GM19467 (cell line): ENCODE results near the gene PIEZO1.
"Not testable (repeated sequence)": the region's sequence is repeated elsewhere in the genome, so short reads cannot be mapped to it uniquely, and the experiment has no call there.

Experiments
- ATAC-seq: cut with Tn5 transposase; IDR thresholded peaks from one replicate; pipeline ENCODE4 v1.9.1; 2021; ENCODE audit warnings: mild to moderate bottlenecking, moderate library complexity; ENCODE audit not compliant: unreplicated experiment

PIEZO1 gene

DNA sequence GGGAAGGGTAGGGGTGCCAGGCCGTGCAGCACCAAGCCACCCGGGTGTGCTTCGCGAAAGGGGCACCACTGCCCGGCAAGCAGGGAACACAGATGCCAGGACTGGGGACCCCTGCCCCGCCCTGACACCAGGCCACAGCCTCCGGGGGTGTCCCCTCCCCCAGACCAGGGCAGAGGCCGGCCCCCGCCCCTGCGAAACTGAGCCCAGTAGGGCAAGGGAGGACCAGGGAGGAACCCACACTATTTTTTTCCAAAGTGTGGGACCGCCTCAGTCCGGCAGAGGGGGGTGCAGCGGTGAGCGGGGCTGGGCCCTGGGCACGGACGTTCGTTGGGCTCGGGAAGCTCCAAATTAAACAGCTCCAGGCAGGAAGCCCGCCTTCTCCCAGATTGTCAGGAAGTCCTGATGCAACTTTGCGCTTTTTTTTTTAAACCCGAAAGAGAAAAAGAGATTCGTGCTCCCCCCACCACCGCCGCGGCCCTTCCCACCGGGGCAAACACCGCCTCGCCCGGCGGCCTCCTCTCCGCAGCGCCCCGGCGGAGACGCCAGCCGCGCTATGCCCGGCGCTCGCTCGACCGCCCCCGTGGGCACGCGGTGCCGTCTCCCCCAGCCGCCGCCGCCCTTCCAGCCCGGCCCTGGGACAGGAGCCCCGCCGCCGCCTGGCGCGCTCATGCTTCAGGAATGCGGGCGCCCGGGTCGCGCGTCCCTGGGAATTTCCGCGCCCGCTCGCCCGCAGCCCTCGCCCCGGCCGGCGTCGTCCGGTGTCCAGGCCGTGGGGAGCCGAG, 755 bp downstream of the PIEZO1 start:
- ATAC-seq: no peak

DNA sequence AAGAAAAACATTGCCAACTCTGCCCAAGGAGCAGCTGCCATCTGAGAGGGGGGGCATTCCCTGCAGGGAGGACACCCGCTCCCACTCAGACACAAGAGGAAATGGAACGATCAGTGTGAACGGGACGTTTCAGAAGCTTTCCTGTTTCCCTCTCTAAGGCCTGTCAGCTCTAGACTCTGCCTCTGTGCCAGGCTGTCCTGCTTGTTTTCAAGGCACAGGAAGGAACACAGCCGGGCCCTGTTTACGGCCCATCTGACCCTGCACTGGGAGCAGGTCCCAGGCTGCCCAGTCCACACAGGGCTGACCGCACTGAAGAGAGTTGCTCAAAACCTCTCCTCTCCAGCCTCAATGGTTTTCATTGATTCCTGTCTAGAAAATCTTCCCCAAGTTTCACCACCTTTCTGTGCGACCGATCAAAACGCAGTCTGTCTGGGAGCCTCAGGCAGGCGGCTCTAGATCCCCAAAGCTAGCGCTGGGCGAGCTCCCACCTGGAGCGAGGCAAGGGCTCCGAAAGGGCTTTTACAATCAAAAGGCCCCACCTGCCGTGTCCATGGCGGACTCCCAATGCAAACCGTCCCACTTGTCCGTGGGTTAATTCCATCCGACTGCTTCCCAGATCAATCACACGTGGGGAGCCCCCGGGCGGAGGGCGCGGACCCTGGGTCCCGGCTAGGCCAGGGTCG, 1.5 kb downstream of the PIEZO1 start:
- no peak for ATAC-seq

DNA sequence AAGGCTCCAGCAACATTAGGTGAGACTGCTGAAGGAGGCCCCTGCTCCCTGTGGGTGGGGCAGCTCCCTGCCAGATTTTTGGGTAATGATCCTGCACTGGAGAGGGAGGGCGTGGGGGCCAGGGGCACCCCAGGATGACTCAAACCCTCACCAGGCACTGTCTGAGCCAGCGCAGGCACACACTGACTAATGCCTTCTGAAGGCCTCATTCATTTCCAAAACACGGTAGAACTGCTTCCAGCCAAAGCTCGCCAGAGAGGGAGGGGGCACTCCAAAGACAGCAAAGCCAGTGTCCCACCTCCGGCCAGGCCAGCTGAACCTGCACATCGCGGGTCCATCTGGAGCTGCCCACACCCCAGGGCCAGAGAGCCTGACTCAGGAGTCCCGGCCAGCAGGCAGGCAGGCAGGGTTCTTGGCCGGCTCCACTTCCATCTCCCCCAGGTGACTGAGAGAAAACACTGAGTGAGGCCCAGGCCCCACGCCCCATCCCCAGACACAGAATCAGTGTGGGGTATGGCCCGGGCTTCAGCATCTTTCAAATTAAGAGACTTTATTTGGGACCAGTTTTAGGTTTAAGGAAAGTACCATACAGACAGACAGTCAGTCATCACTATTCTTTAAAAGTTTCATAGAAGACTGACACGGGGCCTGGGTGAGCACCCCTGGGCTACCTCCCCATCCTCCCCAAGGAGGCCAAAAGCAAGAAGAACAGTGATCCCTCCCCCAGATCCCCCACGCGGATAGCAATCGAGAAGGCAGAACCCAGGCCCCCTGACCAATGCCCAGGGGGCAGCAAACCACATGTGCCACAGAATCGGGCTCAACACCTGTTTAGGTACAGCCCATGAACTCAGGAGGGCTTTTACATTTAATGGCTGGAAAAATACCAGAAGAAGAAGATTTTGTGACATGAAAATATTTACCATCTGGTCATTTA, 2.3 kb downstream of the PIEZO1 start:
- ATAC-seq: no peak

GRCh38 chr16:88781140-88782077, 3.6 kb downstream of the PIEZO1 start:
- no peak for ATAC-seq

- no peak for ATAC-seq
Observed at GRCh38 chr16:88780142-88781062, 4.6 kb downstream of the PIEZO1 start.

DNA sequence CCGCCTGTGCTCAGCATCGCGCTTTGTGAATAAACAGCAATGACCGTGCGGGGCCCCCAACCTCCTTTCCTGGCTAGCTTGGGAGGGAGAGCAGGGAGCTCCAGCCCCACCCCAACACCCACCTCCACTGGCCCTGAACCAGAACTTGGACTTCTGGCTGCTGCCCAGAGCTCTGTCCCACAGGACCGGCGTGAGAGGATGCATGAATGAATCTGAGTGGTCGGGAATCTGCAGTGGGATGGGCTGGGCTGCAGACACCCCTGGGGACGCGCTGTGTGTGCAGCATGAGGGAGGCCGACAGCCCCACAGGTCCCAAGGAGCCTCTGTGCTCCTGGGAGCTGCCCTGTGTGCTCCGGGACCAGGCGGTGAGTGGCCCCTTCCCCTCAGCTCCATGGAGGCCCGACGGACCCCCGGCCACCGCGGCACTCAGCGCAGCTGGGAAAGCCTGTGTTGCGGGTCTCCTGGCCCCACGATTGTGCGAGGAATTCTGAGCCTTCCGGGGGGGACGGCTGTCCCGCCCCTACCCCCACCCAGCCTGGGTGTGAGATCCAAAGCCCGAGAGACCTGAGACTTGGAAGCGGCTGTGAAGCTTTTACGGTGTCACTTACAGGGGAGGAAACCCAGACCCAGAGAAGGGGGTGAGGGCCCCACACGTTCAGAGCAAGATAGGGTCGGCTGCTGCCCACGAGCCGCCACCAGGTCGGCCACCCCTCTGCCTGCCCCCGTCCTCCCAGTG, 5.4 kb downstream of the PIEZO1 start:
- no peak for ATAC-seq

DNA sequence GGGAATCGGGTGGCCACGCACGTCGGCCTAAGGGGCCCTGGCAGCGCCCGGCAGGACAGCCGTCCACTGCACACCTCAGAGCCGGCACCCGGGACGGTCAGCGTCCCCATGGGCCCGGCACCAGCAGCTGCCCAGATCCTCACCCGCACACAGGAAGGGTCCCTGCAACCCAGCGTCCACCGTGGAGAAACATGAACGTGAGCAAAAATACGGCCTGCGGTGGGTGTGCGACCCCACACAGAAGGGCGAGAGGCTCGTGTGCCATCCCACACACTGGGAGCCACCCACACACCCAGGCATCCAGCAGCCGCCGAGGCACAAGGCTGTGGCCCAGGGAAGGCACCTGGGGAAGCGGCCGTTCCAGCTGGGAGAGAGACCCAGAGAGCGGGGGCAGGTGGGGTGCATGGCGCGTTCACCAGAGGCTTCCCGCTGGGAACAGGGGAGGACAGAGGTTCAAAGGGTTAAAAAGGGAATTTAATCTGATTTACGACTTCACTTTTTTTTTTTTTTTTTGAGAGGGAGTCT, 6.4 kb downstream of the PIEZO1 start:
- no peak for ATAC-seq

DNA sequence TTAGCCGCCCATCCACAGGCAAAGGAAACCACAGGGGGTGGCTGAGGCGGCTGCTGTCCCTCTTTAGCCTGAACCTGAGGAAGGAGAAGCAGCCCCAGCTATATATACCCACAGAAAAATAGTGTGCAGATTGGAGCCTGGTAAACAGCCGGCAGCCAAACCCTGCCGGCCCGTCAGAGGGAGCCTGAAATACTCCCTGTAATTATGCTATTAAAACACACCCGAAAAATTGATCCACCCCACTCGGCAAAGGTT, 6.8 kb downstream of the PIEZO1 start:
- ATAC-seq: no peak

- no peak for ATAC-seq
Observed at GRCh38 chr16:88777471-88778270, 7.3 kb downstream of the PIEZO1 start.

DNA sequence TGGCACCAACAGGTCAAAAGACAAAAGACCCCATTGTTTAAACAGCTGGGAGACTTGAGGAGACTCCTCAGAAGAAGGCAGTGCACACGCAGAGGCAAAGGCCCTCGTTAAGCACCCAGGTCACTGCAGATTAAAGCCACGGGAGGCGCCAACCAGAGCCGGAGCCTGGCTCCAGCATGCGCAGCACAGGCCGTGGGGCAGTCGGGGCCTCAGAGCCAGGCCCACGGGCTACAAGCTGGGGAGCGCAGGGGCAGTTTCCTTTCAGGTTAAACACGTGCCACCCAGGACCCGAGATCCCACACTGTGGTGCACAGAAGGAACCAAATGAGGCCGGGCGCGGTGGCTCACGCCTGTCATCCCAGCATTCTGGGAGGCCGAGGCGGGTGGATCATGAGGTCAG, 9.2 kb downstream of the PIEZO1 start:
- no peak for ATAC-seq

DNA sequence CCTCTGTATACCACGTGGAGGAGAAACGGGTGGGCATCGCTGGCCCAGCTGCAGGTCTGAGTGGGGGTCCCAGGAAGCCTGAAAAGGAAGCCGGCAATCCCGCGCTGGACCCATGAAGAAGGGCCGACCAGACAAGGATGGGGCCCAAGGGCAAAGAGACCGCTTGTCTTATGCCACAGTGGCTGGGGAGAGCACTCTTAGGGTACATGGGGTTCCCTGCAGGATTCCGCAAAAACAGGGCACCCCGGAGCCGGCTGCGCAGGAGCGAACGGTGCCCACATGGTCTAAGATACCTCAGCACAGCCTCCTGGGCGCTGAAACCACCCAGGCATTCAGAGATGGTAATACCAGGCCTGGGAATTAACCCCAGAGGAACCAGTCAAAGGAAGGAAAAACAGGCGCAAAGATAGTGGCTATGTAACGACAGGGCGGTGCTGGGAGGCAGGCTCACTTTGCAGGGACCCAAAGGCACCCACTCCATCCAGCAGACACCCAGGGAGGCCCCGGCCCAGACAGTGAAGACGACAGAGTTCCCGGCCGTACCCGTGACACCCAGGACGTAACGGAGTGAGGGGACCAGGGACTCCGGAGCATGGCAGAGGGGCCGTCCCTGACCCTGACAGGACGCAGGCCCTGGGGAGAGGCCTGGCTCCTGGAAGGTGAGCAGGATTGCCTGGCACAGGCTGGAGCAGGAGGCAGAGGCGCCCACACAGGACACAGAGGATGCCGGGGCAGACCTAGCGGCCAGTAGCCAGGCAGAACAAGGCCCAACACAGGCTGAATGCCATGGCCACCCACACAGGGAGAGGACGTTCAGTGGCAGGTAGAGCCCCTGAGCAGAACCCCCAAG, 10.3 kb downstream of the PIEZO1 start:
- no peak for ATAC-seq

- ATAC-seq: no peak
Observed at GRCh38 chr16:88773812-88774291, 11.2 kb downstream of the PIEZO1 start.

DNA sequence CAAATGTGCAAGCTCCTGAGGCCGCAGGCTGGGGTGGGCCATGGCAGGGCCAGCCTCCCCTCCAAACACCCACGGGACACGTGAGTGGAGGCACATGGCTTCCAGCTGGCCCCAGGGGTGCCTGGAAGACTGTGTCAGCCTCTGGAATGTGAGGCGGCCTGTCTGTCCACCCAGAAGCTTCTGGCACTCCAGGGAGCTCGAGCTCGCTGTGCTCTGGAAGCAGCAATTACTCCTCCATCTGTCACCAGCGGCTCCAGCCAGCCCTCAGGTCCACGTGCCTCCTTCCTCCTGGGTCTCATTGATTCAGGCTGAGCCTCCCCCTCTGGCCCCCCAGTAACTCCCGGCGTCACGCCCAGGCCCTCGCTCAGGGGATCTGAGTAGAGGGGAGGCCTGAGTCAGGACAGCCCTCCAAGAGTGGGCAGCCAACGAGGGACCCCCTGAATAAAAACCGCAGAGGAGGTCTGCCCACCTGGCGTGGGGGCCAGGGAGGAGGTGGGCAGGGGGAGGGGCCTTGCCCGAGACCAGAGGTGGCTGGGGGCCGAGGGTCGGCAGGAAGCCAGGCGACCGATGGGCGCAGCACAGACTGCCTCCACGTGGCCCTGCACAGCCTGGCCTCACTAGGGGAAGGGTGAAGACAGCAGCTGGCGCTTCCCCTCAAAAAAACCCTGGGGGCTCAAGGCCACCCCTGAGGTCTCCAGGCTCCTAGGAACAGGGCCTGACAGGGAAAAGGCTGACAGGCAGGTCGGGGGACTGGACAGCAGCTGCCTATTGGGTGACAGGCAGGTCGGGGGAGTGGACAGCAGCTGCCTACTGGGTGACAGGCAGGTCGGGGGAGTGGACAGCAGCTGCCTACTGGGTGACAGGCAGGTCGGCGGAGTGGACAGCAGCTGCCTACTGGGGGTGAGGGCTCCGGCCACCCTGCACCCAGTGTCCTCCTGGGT, 11.9 kb downstream of the PIEZO1 start:
- ATAC-seq: no peak

DNA sequence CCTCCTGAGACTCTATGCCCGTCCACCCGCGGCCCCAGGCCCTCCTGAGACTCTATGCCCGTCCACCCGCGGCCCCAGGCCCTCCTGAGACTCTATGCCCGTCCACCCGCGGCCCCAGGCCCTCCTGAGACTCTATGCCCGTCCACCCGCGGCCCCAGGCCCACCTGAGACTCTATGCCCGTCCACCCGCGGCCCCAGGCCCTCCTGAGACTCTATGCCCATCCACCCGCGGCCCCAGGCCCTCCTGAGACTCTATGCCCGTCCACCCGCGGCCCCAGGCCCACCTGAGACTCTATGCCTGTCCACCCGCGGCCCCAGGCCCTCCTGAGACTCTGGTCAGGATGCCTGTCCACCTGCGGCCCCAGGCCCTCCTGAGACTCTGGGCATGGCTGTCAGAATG, 13.2 kb downstream of the PIEZO1 start:
- ATAC-seq: not testable (repeated sequence)

DNA sequence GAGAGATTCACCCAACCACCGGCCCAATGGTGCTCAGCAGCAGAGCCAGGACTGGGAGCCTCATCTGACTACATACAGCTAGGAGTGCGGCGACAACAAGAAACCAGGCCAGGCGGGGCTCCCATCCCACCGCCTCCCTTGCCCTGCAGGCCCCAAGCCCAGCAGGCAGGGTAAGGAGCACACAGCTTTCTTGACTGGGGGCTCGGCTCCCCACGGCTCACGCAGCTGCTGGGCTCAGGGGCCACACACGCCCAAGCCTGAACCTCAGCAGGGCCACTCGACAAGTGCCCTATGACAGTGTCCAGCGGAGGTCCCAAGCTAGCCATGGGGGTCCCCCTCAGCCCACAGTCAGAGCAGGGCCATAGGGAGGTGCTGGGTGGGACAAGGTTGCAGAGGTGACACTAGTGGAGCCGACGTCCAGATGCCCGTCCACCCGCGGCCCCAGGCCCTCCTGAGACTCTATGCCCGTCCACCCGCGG, 13.7 kb downstream of the PIEZO1 start:
- ATAC-seq: no peak
